ENCODE measurements around the gene INPP4A.

- TF ChIP-seq CTCF (IDR thresholded peaks at IDR 0.05) = peak in 1 of 4 experiments; percentile 15
- no peak for TF ChIP-seq POLR2A (IDR thresholded peaks at IDR 0.05)
- no peak for TF ChIP-seq POLR2AphosphoS5 (IDR thresholded peaks at IDR 0.05)
Measured at GRCh38 chr2:98504381-98505109, 59.9 kb downstream of the INPP4A start.
